Peyer's patch (tissue), 4 donors: ENCODE measurements around the gene SUSD1. TPM values are rescaled to one million over a fixed set of nuclear protein-coding genes. Genes with fewer than 3 reads are reported as not detected.
A peak's percentile ranks its signal among the peaks of the same experiment; 100 is the strongest.

ENCODE experiments used
- DNase-seq, 3 donors: peaks; one replicate each; pipeline ENCODE4 v3.0.0-alpha.2; 2017 to 2019
- H3K27ac ChIP-seq, 4 donors: fragments of 200-600 bp; sonication (generic); one replicate each; pipeline ENCODE4 v1.5.1; 2016 to 2019
- H3K27me3 ChIP-seq, 2 donors: fragments of 200-600 bp; sonication (generic); one replicate each; pipeline ENCODE4 v1.5.1; 2019
- H3K36me3 ChIP-seq, 3 donors: fragments of 200-600 bp; sonication (generic); one replicate each; pipeline ENCODE4 v1.5.1; 2016 to 2019
- H3K4me1 ChIP-seq, 4 donors: fragments of 200-600 bp; sonication (generic); one replicate each; pipeline ENCODE4 v1.5.1; 2016 to 2019
- H3K4me3 ChIP-seq, 4 donors: fragments of 200-600 bp; sonication (generic); 1 replicate in 3 of 4; 2 replicates in 1 of 4; pipeline ENCODE4 v1.5.1; 2016 to 2019; ENCODE audit warnings: mild to moderate bottlenecking in 1 of 4
- H3K9me3 ChIP-seq, 4 donors: fragments of 200-600 bp; sonication (generic); one replicate each; pipeline ENCODE4 v1.5.1; 2016 to 2019; ENCODE audit warnings: mild to moderate bottlenecking in 1 of 4
- POLR2A ChIP-seq, 2 donors: fragments of 450-650 bp; IDR thresholded peaks; one replicate each; pipeline ENCODE4 v1.5.1; 2017; ENCODE audit warnings: antibody characterized with exemption in 2 of 2, mild to moderate bottlenecking in 2 of 2, moderate library complexity in 2 of 2
- total RNA-seq, 4 donors: library from RNA; depleted of rRNA; stranded (reverse); fragments of >200 nt; gene quantifications; one replicate each; pipeline ENCODE4 v1.1.0, GENCODE V29; 2016
- TF ChIP-seq, protein P1 (sequence below), 6 experiments: fragments of 450-650 bp in 4 of 6; fragments of 200-600 bp in 2 of 6; sonication (generic) in 1 of 6; IDR thresholded peaks; one replicate each; pipeline ENCODE4 v1.5.1; 2017 to 2019; ENCODE audit warnings: antibody characterized with exemption in 6 of 6, mild to moderate bottlenecking in 3 of 6, moderate library complexity in 1 of 6

SUSD1 gene
- total RNA-seq, 4 donors from 2014 or later, result 10.6 to 28.9 (median 21.3) TPM

DNA sequence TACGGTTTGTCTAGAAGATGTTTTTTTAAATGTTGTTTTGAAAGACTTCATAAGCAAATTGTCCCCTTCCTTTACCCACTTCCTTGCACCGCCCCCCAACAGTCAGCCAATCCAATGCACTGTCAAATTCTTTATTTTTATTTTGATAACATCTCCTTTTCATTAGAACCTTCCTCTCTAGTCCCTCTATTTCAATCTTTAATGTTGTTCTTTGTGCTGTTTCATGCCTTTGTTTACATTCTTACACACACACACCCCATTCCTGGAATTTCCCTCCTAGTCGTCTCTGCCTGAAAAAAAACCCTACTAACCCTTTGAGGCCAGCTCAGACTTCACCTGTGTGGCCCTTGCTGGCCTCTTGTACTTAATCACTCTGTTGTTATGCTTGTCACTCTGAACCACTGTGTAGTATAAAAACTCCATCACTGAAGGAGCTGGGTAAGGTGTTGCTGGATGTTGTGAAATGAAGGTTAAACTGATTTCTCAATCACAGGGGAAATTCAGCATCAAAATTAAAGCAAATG lies 145.1 kb downstream of the SUSD1 start:
- no peak for DNase-seq
- Histone ChIP-seq H3K36me3 (no peaks in the 10 kb centered on the region), H3K9me3 (no peaks in the 10 kb centered on the region), H3K27ac (peak overlapping the region in 3 of 4 donors; percentile 6 to 58 (median 24)), H3K4me1 (peaks cover 0 to 14% (median 5%) of the 10 kb centered on the region in 4 donors), H3K27me3 (no peaks in the 10 kb centered on the region), H3K4me3 (no peak overlapping the region)
- TF ChIP-seq, protein P1, sequence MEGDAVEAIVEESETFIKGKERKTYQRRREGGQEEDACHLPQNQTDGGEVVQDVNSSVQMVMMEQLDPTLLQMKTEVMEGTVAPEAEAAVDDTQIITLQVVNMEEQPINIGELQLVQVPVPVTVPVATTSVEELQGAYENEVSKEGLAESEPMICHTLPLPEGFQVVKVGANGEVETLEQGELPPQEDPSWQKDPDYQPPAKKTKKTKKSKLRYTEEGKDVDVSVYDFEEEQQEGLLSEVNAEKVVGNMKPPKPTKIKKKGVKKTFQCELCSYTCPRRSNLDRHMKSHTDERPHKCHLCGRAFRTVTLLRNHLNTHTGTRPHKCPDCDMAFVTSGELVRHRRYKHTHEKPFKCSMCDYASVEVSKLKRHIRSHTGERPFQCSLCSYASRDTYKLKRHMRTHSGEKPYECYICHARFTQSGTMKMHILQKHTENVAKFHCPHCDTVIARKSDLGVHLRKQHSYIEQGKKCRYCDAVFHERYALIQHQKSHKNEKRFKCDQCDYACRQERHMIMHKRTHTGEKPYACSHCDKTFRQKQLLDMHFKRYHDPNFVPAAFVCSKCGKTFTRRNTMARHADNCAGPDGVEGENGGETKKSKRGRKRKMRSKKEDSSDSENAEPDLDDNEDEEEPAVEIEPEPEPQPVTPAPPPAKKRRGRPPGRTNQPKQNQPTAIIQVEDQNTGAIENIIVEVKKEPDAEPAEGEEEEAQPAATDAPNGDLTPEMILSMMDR (IDR thresholded peaks at IDR 0.05), result no peak
- TF ChIP-seq POLR2A (IDR thresholded peaks at IDR 0.05), result no peak

DNA sequence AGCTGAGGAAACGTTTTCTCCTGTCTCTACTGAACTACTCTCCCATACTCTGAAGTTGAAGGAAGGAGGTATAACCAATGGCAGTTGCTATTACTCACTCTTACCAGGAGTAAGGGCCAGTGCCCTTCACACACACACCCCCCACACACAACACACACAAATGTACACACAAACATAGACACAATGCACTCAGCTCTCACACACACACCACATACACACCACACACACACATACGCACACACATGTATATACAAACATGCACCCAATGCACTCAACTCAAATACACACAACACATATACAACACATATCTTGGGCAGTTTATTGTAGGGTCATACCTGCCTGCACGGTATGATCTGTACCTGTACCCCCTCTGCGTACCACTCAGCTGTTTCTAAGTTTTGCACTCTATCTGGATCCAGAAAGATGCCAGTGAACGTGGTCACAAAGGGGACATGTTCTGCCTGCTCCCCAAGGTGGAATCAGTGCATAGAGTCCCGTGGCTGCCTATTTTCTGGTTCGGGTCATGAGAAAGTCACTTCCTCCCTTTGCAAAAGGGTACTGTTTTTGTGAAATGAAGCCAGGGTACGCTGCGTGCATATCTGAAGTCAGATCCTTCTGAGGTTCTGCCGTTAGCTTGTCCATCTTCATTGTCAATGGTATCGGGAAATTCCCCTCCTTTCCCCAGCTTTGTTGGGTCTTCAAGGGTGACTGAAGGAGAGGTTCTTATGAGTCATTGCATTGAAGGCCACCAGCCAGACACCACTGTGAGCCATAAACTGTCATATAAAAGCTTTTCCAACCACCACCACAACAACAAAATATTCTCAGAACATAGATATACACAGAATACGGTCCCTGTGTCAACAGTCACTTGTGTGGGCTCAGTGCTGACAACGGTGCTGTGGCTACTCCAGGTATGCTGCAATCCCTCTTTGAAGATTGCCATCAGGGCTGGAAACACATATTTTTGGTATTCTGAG lies 146.6 kb downstream of the SUSD1 start:
- no peak overlapping the region for H3K4me3 ChIP-seq
- TF ChIP-seq, protein P1 (IDR thresholded peaks at IDR 0.05), result no peak
- TF ChIP-seq POLR2A (IDR thresholded peaks at IDR 0.05), result no peak
- H3K27ac ChIP-seq, result peak overlapping the region in 2 of 4 donors; percentile 3 to 40
- H3K27me3 ChIP-seq, result no peaks in the 10 kb centered on the region
- peaks cover 0 to 14% (median 5%) of the 10 kb centered on the region in 4 donors for H3K4me1 ChIP-seq
- H3K36me3 ChIP-seq, result no peaks in the 10 kb centered on the region
- no peaks in the 10 kb centered on the region for H3K9me3 ChIP-seq
- DNase-seq, result no peak

DNA sequence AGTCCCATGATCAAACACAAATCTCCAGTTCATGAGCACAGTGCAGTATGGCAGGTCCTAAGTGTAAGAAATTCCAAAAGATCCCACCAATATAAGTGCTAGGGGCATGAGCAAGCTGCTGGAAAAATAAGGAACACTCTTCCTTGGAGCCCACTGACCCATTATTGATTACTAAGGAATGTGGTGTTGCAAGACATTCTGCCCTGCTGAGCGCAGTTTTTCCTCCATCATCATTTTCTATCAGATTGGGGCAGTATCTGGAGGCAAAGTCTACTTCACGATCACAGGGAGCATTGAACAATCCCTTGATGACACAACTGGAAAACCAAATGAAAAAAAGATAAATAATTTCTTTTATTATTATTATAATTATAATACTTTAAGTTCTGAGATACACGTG lies 149.2 kb downstream of the SUSD1 start:
- Histone ChIP-seq H3K4me3 (no peak overlapping the region), H3K9me3 (no peaks in the 10 kb centered on the region), H3K4me1 (peaks cover 0 to 21% (median 8%) of the 10 kb centered on the region in 4 donors), H3K36me3 (no peaks in the 10 kb centered on the region), H3K27me3 (no peaks in the 10 kb centered on the region), H3K27ac (no peak overlapping the region)
- TF ChIP-seq, protein P1 (IDR thresholded peaks at IDR 0.05), result no peak
- no peak for TF ChIP-seq POLR2A (IDR thresholded peaks at IDR 0.05)
- DNase-seq, result no peak

DNA sequence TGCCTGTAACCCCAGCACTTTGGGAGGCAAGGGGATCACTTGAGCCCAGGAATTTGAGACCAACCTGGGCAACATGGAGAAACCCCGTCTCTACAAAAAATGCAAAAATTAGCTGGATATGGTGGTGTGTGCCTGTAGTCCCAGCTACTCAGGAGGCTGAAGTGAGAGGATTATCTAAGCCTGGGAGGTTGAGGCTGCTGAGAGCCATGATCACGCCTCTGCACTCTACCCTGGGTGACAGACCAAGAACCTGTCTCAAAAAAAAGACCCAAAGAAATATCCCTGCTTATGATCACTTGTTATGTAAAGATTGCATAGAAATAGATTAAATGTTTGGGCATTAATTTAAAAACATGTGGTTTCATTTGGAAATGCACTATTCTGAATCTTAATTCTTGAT lies 153.4 kb downstream of the SUSD1 start:
- no peaks in the 10 kb centered on the region for H3K36me3 ChIP-seq
- H3K4me3 ChIP-seq, result no peak overlapping the region
- no peaks in the 10 kb centered on the region for H3K27me3 ChIP-seq
- DNase-seq, result no peak
- no peaks in the 10 kb centered on the region for H3K9me3 ChIP-seq
- H3K27ac ChIP-seq, result no peak overlapping the region
- peaks cover 0 to 20% (median 2%) of the 10 kb centered on the region in 4 donors for H3K4me1 ChIP-seq
- TF ChIP-seq, protein P1 (IDR thresholded peaks at IDR 0.05), result no peak
- no peak for TF ChIP-seq POLR2A (IDR thresholded peaks at IDR 0.05)

DNA sequence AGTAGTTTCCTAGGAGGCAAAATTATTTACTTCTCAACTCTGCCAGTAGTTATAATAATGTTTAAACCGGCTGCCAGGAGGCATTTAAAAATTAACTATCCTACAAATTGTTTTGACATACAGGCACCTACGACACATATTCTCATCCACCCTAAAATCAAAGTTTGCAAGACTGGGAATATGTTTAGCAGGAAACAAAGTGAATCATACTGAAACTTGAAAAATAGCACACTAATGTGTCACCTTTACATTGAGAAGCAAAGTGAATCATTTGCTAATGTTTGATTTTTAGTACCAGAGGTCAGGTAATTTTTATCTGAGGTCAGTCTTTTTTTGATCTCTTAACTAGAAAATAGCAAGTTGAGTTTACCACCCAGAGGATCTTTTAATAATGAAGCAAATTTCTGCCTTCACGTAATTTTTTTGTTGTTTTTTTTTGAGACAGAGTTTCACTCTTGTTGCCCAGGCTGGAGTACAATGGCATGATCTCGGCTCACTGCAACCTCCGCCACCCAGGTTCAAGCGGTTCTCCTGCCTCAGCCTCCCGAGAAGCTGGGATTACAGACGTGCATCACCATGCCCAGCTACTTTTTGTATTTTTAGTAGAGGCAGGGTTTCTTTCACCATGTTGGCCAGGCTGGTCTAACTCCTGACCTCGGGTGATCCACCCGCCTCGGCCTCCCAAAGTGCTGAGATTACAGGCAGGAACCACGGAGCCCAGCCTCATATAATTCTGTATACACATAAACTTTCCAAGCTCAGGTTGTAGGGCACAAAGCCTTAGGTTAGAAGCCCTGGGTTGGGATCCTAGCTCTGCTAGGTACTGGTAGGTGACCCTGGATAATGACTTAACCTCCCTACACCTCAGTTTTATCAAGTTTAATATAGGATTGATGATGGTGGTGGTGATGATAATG lies 154.2 kb downstream of the SUSD1 start:
- TF ChIP-seq, protein P1 (IDR thresholded peaks at IDR 0.05), result no peak
- no peak for TF ChIP-seq POLR2A (IDR thresholded peaks at IDR 0.05)
- no peak for DNase-seq
- Histone ChIP-seq H3K4me1 (peaks cover 0 to 20% (median 2%) of the 10 kb centered on the region in 4 donors), H3K36me3 (no peaks in the 10 kb centered on the region), H3K9me3 (no peaks in the 10 kb centered on the region), H3K27me3 (no peaks in the 10 kb centered on the region), H3K27ac (peak overlapping the region in 1 of 4 donors; percentile 45), H3K4me3 (no peak overlapping the region)
